Naive thymus-derived CD8-positive, alpha-beta T cell (primary cell): ENCODE measurements around the gene PANX2. TPM values are rescaled to one million over a fixed set of nuclear protein-coding genes. Genes with fewer than 3 reads are reported as not detected.
"Not testable (repeated sequence)": the region's sequence is repeated elsewhere in the genome, so short reads cannot be mapped to it uniquely, and the experiment has no call there.

Experiments used
- ATAC-seq, 2 donors: fragments of 150-1000 bp; cut with Tn5 transposase in 1 of 2; sonication (Bioruptor Pico), chemical (Tn5 transposase) in 1 of 2; 1 replicate in 1 of 2; 2 replicates in 1 of 2; pipeline ENCODE4 v1.10.0; 2021; ENCODE audit warnings: mild to moderate bottlenecking in 2 of 2, moderate library complexity in 2 of 2
- POLR2A ChIA-PET: fragments of 350-600 bp; sonication (Branson Sonifier 250); formaldehyde crosslinking; loops from one replicate; lab custom pipeline; 2021; ENCODE audit warnings: antibody characterized with exemption; lab: Charles Lee
- DNase-seq, 10 donors: peaks; one replicate each; pipeline versions ENCODE4 v3.0.0 to v3.0.0-alpha.2; 2020 to 2022
- H3K27ac Mint-ChIP-seq, 10 donors: one replicate each; pipeline ENCODE4 v1.8.0; 2020 to 2022; ENCODE audit warnings: mild to moderate bottlenecking in 10 of 10, mixed read lengths in 10 of 10, moderate library complexity in 4 of 10, inconsistent platforms in 1 of 10
- H3K27me3 Mint-ChIP-seq, 5 donors: one replicate each; pipeline ENCODE4 v1.8.0; 2021 to 2022; ENCODE audit warnings: mixed read lengths in 5 of 5
- H3K36me3 Mint-ChIP-seq, 3 donors: one replicate each; pipeline ENCODE4 v1.8.0; 2020 to 2022; ENCODE audit warnings: mixed read lengths in 3 of 3, mild to moderate bottlenecking in 2 of 3, inconsistent platforms in 1 of 3
- H3K4me1 Mint-ChIP-seq, 4 donors: one replicate each; pipeline ENCODE4 v1.8.0; 2021 to 2022; ENCODE audit warnings: mixed read lengths in 4 of 4
- H3K4me3 Mint-ChIP-seq, 10 donors: one replicate each; pipeline ENCODE4 v1.8.0; 2020 to 2022; ENCODE audit warnings: mild to moderate bottlenecking in 10 of 10, mixed read lengths in 10 of 10, moderate library complexity in 6 of 10, inconsistent platforms in 1 of 10
- H3K9me3 Mint-ChIP-seq, 9 donors: one replicate each; pipeline ENCODE4 v1.8.0; 2020 to 2022; ENCODE audit warnings: mixed read lengths in 9 of 9, mild to moderate bottlenecking in 3 of 9, inconsistent platforms in 1 of 9, moderate library complexity in 1 of 9
- polyA plus RNA-seq, 3 donors: library from polyadenylated mRNA; unstranded; fragments of 300-500 nt; fragmentation: Illumina TruSeq; gene quantifications; one replicate each; pipeline ENCODE4 v1.2.3, GENCODE V29; 2021
- total RNA-seq, 8 experiments: library from RNA in 2 of 8; stranded (reverse) in 2 of 8; gene quantifications; one replicate each; pipeline ENCODE4 v1.2.3 and lab custom pipeline; 2021 to 2026

Gene PANX2
- total and polyA plus RNA-seq, 5 experiments from 2014 or later, result 0.25 to 0.26 TPM; not detected in 3

GRCh38 chr22:50140615-50141014 is 29.9 kb upstream of the PANX2 start:
- POLR2A ChIA-PET, result no interaction called here
- no peak overlapping the region for H3K27ac Mint-ChIP-seq
- peaks cover 5 to 15% (median 12%) of the 10 kb centered on the region in 5 donors for H3K27me3 Mint-ChIP-seq

DNA sequence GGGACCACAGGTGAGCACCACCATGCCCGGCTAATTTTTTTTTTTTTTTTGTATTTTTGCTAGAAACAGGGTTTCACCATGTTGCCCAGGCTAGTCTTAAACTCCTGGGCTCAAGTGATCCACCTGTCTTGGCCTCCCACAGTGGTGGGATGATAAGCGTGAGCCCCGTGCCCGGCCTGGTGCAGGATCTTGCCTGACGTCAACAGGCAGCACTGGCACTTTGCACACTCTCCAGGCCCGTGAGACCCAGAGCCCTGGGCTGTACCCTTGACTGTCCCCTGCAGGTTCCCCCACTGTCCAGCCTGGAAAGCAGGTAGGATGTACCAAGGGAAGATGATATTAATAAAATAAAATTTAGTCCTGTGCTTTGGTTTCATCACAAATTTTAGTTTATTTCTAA is 29.1 kb upstream of the PANX2 start:
- DNase-seq (no peak), ATAC-seq (no peak)
- Mint-ChIP-seq H3K36me3 (no peaks in the 10 kb centered on the region), H3K4me3 (no peak overlapping the region), H3K9me3 (no peaks in the 10 kb centered on the region), H3K27me3 (peaks cover under 1 to 10% (median 9%) of the 10 kb centered on the region in 5 donors), H3K4me1 (no peaks in the 10 kb centered on the region), H3K27ac (no peak overlapping the region)
- POLR2A ChIA-PET, result no interaction called here

More at GRCh38 chr22:50140615-50141014, 29.9 kb upstream of the PANX2 start:
- Mint-ChIP-seq H3K9me3 (no peaks in the 10 kb centered on the region), H3K4me3 (no peak overlapping the region), H3K36me3 (no peaks in the 10 kb centered on the region), H3K4me1 (no peaks in the 10 kb centered on the region)
- DNase-seq (no peak), ATAC-seq (no peak)

GRCh38 chr22:50141891-50142363 is 28.6 kb upstream of the PANX2 start:
- Mint-ChIP-seq H3K27ac (no peak overlapping the region), H3K27me3 (peaks cover 0 to 8% (median 7%) of the 10 kb centered on the region in 5 donors), H3K4me1 (peaks cover 0 to 3% (median 0%) of the 10 kb centered on the region in 4 donors), H3K36me3 (no peaks in the 10 kb centered on the region), H3K9me3 (no peaks in the 10 kb centered on the region), H3K4me3 (no peak overlapping the region)
- ATAC-seq (no peak), DNase-seq (no peak)
- POLR2A ChIA-PET, result no interaction called here

- POLR2A ChIA-PET, result no interaction called here
- no peak for ATAC-seq
- peaks cover 0 to 3% (median 0%) of the 10 kb centered on the region in 4 donors for H3K4me1 Mint-ChIP-seq
- no peaks in the 10 kb centered on the region for H3K36me3 Mint-ChIP-seq
- no peaks in the 10 kb centered on the region for H3K9me3 Mint-ChIP-seq
- H3K4me3 Mint-ChIP-seq, result no peak overlapping the region
- DNase-seq, result no peak
- H3K27ac Mint-ChIP-seq, result no peak overlapping the region
- H3K27me3 Mint-ChIP-seq, result peaks cover 0 to 8% (median 3%) of the 10 kb centered on the region in 5 donors
Observed at GRCh38 chr22:50143096-50143495, 27.4 kb upstream of the PANX2 start.

- no peak overlapping the region for H3K4me3 Mint-ChIP-seq
- ATAC-seq, result no peak
- H3K27ac Mint-ChIP-seq, result no peak overlapping the region
- H3K4me1 Mint-ChIP-seq, result peaks cover 0 to 3% (median under 1%) of the 10 kb centered on the region in 4 donors
- POLR2A ChIA-PET, result no interaction called here
- H3K36me3 Mint-ChIP-seq, result no peaks in the 10 kb centered on the region
- no peaks in the 10 kb centered on the region for H3K9me3 Mint-ChIP-seq
- no peak for DNase-seq
- peaks cover 0 to 7% (median 3%) of the 10 kb centered on the region in 5 donors for H3K27me3 Mint-ChIP-seq
Observed at GRCh38 chr22:50144005-50144614, 26.4 kb upstream of the PANX2 start.

DNA sequence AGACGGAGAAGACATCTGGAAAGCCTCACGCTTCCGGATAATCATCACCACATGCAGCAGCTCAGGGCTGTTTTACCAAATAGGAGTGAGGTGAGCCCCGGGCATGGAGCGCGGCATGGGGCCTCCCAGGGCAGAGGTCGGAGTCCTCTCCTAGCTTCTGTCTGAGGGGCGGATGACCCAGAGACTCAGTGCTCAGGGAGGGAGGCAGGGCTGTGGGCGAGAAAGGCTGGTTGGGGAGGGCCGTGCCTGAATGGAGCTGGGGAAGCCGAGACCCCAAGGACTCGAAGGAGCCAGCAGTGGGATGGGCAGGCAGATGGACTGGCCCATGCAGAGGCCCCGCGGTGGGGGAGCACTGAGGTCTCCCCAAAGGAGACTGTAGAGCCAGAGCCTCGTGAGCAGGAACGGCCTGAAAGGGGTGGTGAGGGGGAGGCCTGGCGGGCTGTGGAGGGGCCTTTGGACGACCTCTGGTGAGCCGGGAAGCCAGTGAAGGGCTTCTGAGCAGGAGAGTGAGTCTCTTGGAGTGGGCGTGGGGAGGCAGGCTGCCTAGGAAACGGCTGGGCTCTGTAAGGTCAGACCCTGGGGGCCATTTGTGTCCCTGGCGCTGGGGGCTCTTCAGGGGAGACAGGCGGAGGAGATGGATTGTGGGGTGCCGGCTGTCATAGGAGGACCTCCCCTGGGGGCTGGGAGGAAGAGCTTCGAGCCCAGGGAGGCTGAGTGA is 24.7 kb upstream of the PANX2 start:
- no peak for ATAC-seq
- POLR2A ChIA-PET, result no interaction called here
- no peak for DNase-seq

GRCh38 chr22:50146439-50147238 is 23.9 kb upstream of the PANX2 start:
- ATAC-seq (no peak), DNase-seq (no peak)
- peaks cover 0 to 4% (median 3%) of the 10 kb centered on the region in 5 donors for H3K27me3 Mint-ChIP-seq
- no peaks in the 10 kb centered on the region for H3K9me3 Mint-ChIP-seq
- no peak overlapping the region for H3K4me3 Mint-ChIP-seq
- POLR2A ChIA-PET, result no interaction called here
- no peaks in the 10 kb centered on the region for H3K36me3 Mint-ChIP-seq
- peaks cover 3 to 7% (median 5%) of the 10 kb centered on the region in 4 donors for H3K4me1 Mint-ChIP-seq
- H3K27ac Mint-ChIP-seq, result peak overlapping the region in 3 of 10 donors; percentile 12 to 77 (median 60)

More for the DNA sequence above, 24.7 kb upstream of the PANX2 start:
- Mint-ChIP-seq H3K4me3 (no peak overlapping the region), H3K9me3 (no peaks in the 10 kb centered on the region), H3K36me3 (no peaks in the 10 kb centered on the region), H3K27me3 (peaks cover 0 to 4% (median 3%) of the 10 kb centered on the region in 5 donors), H3K4me1 (peaks cover 3 to 7% (median 5%) of the 10 kb centered on the region in 4 donors), H3K27ac (peak overlapping the region in 1 of 10 donors; percentile 62)

DNA sequence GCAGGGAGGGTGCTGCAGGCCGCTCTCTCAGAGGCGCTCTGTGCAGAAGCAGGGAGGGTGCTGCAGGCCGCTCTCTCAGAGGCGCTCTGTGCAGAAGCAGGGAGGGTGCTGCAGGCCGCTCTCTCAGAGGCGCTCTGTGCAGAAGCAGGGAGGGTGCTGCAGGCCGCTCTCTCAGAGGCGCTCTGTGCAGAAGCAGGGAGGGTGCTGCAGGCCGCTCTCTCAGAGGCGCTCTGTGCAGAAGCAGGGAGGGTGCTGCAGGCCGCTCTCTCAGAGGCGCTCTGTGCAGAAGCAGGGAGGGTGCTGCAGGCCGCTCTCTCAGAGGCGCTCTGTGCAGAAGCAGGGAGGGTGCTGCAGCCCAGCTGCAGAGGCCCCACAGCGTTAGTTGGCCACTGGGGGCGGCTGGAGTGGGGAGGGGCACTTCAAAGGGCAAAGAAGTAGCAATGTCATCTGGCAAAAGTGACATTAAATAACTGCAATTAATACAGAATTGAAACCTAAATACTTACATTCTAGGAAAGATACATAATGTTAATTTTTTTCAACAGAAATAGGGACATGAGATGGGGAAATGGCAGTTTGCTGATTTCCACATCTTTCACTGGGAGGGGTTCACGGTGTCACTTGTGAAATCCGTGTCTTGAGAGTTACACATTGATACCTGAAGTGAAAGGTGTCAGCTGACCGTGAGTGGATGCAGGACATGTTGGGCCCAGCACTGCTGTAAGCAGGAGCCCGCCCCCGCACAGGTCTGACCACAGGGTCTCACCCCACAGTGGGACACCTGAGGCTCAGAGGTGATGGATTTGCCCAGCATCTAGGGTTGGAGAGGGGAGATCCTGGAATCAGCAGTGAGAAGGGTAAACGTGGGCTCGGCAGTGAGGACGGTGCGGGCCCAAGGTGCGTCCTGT is 23.0 kb upstream of the PANX2 start:
- H3K4me3 Mint-ChIP-seq, H3K27me3 Mint-ChIP-seq, ATAC-seq, H3K36me3 Mint-ChIP-seq, H3K4me1 Mint-ChIP-seq, DNase-seq, H3K27ac Mint-ChIP-seq, H3K9me3 Mint-ChIP-seq, POLR2A ChIA-PET: not testable (repeated sequence)

DNA sequence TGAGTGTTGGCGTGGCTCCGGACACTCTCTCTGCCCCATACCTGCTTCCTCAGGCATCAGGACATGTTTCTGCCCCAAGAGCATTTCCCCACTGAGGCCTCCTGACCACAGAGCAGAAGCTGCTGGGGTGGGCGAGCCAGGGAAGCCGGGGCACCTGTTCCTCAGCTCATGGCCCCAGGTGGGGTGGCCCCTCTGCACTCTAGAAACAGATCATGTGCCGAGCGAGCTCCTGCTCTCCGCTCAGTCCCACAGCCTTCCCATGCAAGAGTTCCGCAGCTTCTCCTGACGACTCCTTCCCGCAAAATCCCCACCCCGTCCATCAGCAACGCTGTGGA is 22.4 kb upstream of the PANX2 start:
- Mint-ChIP-seq H3K27me3 (peaks cover 0 to 3% (median 0%) of the 10 kb centered on the region in 5 donors), H3K4me1 (peaks cover 3 to 7% (median 5%) of the 10 kb centered on the region in 4 donors), H3K9me3 (no peaks in the 10 kb centered on the region), H3K36me3 (no peaks in the 10 kb centered on the region), H3K4me3 (no peak overlapping the region), H3K27ac (no peak overlapping the region)
- ATAC-seq, result no peak
- POLR2A ChIA-PET, result interaction anchor here (0.6 kb wide), 1 partner anchor 25 kb away, joined by 3 read pairs; no protein-coding TSS in a partner anchor
- DNase-seq, result no peak

DNA sequence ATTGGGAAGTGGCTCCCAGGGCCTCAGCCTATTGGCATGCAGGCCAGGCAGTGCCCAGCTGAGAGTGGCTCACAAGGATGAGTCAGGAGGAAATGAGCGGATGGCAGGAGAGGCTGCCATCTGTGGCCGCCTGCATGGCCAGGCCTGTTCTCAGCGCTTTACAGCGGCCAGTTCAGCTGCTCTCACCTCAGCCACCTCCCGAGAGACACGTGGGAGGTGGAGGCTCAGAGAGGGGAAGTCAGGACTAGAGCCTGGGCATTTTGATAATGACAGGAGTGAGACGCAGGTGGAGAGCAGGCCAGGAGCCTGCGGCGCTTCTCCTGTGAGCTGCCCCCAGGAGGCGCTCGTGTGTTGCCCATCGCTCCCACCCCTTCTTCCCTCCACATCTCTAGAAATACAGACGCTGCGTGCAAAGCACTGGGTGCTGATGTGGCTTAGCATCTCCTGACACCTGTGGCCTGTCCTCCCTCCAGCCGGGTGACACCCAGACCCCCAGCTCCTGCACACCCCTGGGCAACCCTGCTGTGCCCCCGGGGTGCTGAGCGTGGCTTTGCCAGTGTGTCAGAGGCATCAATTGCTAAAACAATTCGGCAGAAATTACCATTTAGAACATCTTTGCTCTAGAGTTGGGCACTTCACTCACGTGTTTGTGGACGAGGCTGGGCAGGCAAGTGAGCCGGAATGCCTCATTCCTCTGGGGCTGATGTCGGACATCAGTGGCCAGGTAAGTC is 21.4 kb upstream of the PANX2 start:
- DNase-seq (peak; percentile 53 to 84 (median 72)), ATAC-seq (peak; percentile 99 to 100)
- no peak overlapping the region for H3K4me3 Mint-ChIP-seq
- H3K4me1 Mint-ChIP-seq, result peaks cover 3 to 7% (median 5%) of the 10 kb centered on the region in 4 donors
- H3K27ac Mint-ChIP-seq, result peak overlapping the region in 1 of 10 donors; percentile 75
- POLR2A ChIA-PET, result interaction anchor here (0.6 to 1.4 kb wide), 5 partner anchors 35 to 217 kb away, joined by 3 to 4 read pairs (median 3); no protein-coding TSS in a partner anchor
- H3K36me3 Mint-ChIP-seq, result no peaks in the 10 kb centered on the region
- no peaks in the 10 kb centered on the region for H3K9me3 Mint-ChIP-seq
- H3K27me3 Mint-ChIP-seq, result peaks cover 0 to 3% (median 0%) of the 10 kb centered on the region in 5 donors
